22Rv1 (cell line): ENCODE data around the gene ABCC10.
"Not testable (repeated sequence)": the region's sequence is repeated elsewhere in the genome, so short reads cannot be mapped to it uniquely, and the experiment has no call there.

Experiments used
- H3K27ac ChIP-seq: fragments of 450-650 bp; 2 replicates; pipeline ENCODE4 v1.5.1; 2017
- CTCF ChIP-seq: fragments of 450-650 bp; IDR thresholded peaks from 2 replicates; pipeline ENCODE4 v1.5.1; 2017; ENCODE audit warnings: mild to moderate bottlenecking
- ZFX ChIP-seq: fragments of 450-650 bp; IDR thresholded peaks from 2 replicates; pipeline ENCODE4 v1.6.1; 2017; ENCODE audit warnings: antibody characterized with exemption, borderline replicate concordance

Gene ABCC10

GRCh38 chr6:43493833-43494232, 66.5 kb downstream of the ABCC10 start:
- H3K27ac ChIP-seq = no peak overlapping the region
- TF ChIP-seq CTCF = no peak
- no peak for TF ChIP-seq ZFX

GRCh38 chr6:43494321-43494720, 67.0 kb downstream of the ABCC10 start:
- H3K27ac ChIP-seq = no peak overlapping the region
- no peak for TF ChIP-seq ZFX
- no peak for TF ChIP-seq CTCF

- no peak overlapping the region for H3K27ac ChIP-seq
Observed at GRCh38 chr6:43494766-43495165, 67.4 kb downstream of the ABCC10 start.

GRCh38 chr6:43495409-43495941, 68.1 kb downstream of the ABCC10 start:
- no peak overlapping the region for H3K27ac ChIP-seq
- TF ChIP-seq CTCF = no peak
- no peak for TF ChIP-seq ZFX

More at GRCh38 chr6:43494766-43495165, 67.4 kb downstream of the ABCC10 start:
- TF ChIP-seq ZFX (no peak), CTCF (no peak)

- TF ChIP-seq CTCF (peak; percentile 43), ZFX (no peak)
- H3K27ac ChIP-seq = no peak overlapping the region
Observed at GRCh38 chr6:43496370-43497128, 69.2 kb downstream of the ABCC10 start.

- no peak overlapping the region for H3K27ac ChIP-seq
- TF ChIP-seq CTCF (no peak), ZFX (no peak)
Observed at GRCh38 chr6:43497129-43497396, 69.7 kb downstream of the ABCC10 start.

DNA sequence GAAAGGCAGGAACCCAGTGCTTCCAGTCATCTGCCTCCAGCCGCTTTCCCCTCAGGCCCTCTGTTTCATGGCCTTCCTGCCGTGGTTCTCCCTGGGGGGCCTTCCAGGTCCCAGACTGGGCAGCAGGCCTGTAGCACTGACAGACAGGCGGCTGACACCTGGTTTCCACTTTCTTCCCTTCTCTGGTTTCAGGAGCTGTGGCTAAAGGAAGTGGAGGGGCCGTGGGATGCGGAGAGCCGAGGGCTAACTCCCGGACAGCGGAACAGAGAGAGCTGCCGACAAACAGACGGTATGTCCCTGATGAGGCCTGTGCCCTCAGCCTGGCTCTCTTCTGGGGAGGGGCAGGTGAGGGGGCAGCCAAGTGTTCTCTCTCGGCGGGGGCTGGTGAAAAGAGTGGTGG, 70.3 kb downstream of the ABCC10 start:
- no peak overlapping the region for H3K27ac ChIP-seq
- TF ChIP-seq CTCF = no peak
- no peak for TF ChIP-seq ZFX

GRCh38 chr6:43498291-43498690, 71.0 kb downstream of the ABCC10 start:
- not testable (repeated sequence) for H3K27ac ChIP-seq
